NB4 (cell line): ENCODE data around the gene CDH4.

Experiments
- DNase-seq: peaks from one replicate; pipeline ENCODE4 v3.0.0; 2010; ENCODE audit warnings: low read depth
- H3K4me3 ChIP-seq: one replicate; pipeline ENCODE4 v1.5.1; 2011; ENCODE audit warnings: mild to moderate bottlenecking, low read depth, low read length, moderate library complexity
- CTCF ChIP-seq: IDR thresholded peaks from one replicate; pipeline ENCODE4 v1.5.1; 2012; ENCODE audit warnings: low read depth, low read length
- MAX ChIP-seq: IDR thresholded peaks from 2 replicates; pipeline ENCODE4 v1.6.1; 2011; ENCODE audit warnings: low read depth, low read length
- MYC ChIP-seq: IDR thresholded peaks from 2 replicates; pipeline ENCODE4 v1.6.1; 2011; ENCODE audit warnings: low read depth, low read length
- POLR2A ChIP-seq: IDR thresholded peaks from 2 replicates; pipeline ENCODE4 v1.6.1; 2011; ENCODE audit warnings: mild to moderate bottlenecking; ENCODE audit not compliant: insufficient read length; ENCODE audit errors: extremely low read depth

Gene CDH4

GRCh38 chr20:61543931-61544745 is 292.1 kb downstream of the CDH4 start:
- DNase-seq, result no peak
- no peak overlapping the region for H3K4me3 ChIP-seq
- TF ChIP-seq CTCF (no peak), POLR2A (no peak), MYC (no peak), MAX (no peak)

- no peak overlapping the region for H3K4me3 ChIP-seq
- TF ChIP-seq CTCF, result no peak
- TF ChIP-seq POLR2A, result no peak
- TF ChIP-seq MAX, result no peak
- no peak for TF ChIP-seq MYC
- DNase-seq, result no peak
Measured at GRCh38 chr20:61544910-61545889, 293.1 kb downstream of the CDH4 start.

DNA sequence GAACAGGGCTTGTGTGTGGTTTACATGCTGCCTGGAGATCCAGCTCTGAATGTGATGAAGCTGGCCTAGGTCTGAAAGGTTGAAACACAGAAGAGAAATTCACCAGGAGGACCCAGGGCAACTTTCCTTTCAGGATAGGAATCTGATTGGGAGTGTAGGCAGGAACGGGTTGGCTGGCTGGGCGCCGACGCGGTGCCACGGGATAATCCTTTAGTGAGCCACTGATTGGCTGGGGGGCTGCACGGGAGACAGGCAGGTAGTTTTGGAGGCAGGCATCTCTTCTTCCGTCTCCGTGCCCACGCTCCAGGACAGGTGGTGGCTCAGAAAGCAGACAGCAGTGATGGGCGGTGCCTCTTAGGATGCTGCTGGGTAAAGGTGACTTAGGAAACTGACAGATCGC is 294.6 kb downstream of the CDH4 start:
- TF ChIP-seq CTCF (no peak), MYC (no peak), MAX (no peak), POLR2A (no peak)
- DNase-seq, result no peak
- no peak overlapping the region for H3K4me3 ChIP-seq

GRCh38 chr20:61548069-61548468 is 296.0 kb downstream of the CDH4 start:
- no peak for DNase-seq
- no peak for TF ChIP-seq CTCF
- TF ChIP-seq MAX, result no peak
- no peak for TF ChIP-seq POLR2A
- TF ChIP-seq MYC, result no peak
- no peak overlapping the region for H3K4me3 ChIP-seq

- no peak for TF ChIP-seq CTCF
- no peak for TF ChIP-seq MAX
- no peak for TF ChIP-seq POLR2A
- no peak for TF ChIP-seq MYC
- no peak overlapping the region for H3K4me3 ChIP-seq
- no peak for DNase-seq
Measured at GRCh38 chr20:61549865-61550264, 297.8 kb downstream of the CDH4 start.
